ENCODE results near the gene TMEM98. TPM values are rescaled to one million over a fixed set of nuclear protein-coding genes. Genes with fewer than 3 reads are reported as not detected.

The TMEM98 gene
- total RNA-seq, 1 donor: 128 TPM

DNA sequence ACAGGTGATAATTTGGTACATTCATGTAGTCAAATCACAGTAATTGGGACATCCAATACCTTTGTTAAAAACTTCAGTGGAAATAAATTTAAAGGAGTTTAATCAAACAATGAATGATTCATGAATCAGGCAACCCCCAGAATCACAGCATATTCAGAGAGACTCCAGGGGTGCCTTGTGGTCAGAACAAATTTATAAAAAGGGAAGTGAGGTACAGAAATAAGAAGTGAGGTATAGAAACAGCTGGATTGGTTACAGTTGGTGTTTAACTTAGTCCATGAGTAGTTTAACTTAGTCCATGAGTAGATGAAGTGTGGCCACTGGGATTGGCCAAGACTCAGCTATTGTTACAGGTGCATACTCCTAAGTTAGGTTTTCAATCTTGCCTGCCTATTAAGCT, 25.1 kb downstream of the TMEM98 start:
- TF ChIP-seq, protein P1, sequence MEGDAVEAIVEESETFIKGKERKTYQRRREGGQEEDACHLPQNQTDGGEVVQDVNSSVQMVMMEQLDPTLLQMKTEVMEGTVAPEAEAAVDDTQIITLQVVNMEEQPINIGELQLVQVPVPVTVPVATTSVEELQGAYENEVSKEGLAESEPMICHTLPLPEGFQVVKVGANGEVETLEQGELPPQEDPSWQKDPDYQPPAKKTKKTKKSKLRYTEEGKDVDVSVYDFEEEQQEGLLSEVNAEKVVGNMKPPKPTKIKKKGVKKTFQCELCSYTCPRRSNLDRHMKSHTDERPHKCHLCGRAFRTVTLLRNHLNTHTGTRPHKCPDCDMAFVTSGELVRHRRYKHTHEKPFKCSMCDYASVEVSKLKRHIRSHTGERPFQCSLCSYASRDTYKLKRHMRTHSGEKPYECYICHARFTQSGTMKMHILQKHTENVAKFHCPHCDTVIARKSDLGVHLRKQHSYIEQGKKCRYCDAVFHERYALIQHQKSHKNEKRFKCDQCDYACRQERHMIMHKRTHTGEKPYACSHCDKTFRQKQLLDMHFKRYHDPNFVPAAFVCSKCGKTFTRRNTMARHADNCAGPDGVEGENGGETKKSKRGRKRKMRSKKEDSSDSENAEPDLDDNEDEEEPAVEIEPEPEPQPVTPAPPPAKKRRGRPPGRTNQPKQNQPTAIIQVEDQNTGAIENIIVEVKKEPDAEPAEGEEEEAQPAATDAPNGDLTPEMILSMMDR (IDR thresholded peaks at IDR 0.05; ENCODE audit: insufficient read depth, low read depth, low read length): no peak
- no peak overlapping the region for H3K4me3 ChIP-seq (ENCODE audit: low read depth, low read length)
- no peak for DNase-seq (ENCODE audit: low read depth)

DNA sequence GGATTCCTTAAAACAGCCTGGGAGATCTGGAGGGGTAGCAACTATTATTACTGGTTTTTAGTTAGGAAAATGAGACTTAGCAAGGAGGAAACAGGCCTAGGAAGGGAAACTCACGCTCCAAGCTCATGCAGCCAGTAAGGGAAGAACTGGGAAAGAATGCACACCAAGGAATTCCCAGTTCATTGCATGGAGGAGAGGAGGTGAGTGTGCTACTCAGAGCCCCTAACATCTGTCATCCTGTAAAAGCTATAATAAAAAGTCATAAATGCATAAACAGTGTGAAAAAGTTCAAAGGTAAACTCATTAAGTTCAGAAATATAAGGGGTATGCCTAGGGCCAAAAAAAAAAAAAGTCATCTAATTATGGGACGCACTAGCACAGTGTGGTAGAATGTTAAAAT, 25.9 kb downstream of the TMEM98 start:
- TF ChIP-seq, protein P1 (IDR thresholded peaks at IDR 0.05; ENCODE audit: insufficient read depth, low read depth, low read length): no peak
- H3K4me3 ChIP-seq (ENCODE audit: low read depth, low read length): no peak overlapping the region
- DNase-seq (ENCODE audit: low read depth): no peak

DNA sequence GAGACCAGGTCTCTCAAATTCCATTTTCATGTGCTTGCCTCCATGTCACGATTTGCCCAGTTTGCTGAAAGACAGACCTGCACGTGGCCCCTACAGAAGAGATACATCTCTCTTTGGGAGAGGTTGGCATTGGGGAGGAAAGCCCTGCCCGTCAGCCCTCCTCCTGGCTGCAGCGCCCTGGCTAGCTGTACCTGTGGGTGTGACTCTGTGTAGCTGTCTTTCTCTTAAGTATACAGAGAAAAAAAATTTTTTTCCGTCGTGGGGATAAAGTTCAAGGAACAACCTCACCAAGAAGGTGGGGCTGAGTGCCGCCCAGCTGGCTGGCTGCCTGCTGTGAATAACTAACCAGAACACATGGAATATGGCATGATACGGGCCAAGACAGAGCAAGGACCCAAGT, 26.5 kb downstream of the TMEM98 start:
- no peak overlapping the region for H3K4me3 ChIP-seq (ENCODE audit: low read depth, low read length)
- TF ChIP-seq, protein P1 (IDR thresholded peaks at IDR 0.05; ENCODE audit: insufficient read depth, low read depth, low read length): no peak
- no peak for DNase-seq (ENCODE audit: low read depth)

DNA sequence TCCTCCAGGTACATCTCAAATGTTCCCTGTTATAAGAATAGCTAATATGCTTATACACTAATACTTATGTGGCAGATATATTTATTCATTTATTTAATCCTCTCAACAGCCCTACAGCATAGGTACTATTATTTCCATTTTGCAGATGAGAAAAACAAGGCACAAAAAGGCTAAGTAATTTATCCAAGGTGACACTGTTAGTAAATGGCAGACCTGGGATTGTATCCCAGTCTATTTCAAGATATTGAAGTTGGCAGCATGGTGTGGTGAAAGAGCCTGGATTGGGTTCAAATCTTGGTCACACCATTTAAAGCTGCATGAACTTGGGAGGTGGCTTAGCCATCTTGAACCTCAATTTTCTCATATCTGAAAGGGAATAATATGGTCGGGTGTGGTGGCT, 27.2 kb downstream of the TMEM98 start:
- DNase-seq (ENCODE audit: low read depth): no peak
- TF ChIP-seq, protein P1 (IDR thresholded peaks at IDR 0.05; ENCODE audit: insufficient read depth, low read depth, low read length): no peak
- no peak overlapping the region for H3K4me3 ChIP-seq (ENCODE audit: low read depth, low read length)

DNA sequence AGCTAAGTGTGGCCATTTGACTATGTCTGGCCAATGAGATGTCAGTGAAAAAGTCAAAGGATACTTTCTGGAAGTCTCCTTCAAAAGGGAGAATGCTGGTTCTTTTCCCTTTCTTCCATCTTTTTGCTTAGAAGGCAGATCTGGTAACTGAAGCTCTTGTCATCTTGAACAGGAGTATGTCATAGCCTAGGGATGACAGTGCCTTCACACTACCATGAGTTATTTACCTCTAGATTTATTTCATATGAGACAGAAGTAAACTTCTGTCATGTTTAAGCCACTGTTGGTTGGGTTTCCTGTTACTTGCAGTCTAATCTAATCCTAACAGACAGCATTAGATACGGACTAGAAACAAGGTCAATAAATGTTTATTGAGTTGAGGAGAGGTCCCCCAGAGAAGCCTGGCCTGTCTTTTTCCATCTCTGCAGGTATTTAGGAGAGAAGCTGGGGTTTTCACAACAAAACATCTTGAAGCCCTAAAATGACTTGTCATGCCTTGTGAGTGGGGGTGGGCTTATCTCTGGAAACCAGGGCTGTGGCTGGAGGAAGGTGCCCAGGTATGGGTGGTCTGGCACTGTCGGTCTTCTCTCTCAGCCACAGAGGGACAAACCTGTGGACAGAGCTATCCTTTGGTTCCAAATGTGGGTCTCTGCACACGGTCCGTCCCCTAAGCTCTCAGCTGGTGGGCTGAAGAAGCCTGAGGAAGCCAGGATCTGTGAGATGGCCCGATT, 28.5 kb downstream of the TMEM98 start:
- TF ChIP-seq, protein P1 (IDR thresholded peaks at IDR 0.05; ENCODE audit: insufficient read depth, low read depth, low read length): no peak
- DNase-seq (ENCODE audit: low read depth): no peak
- H3K4me3 ChIP-seq (ENCODE audit: low read depth, low read length): no peak overlapping the region

DNA sequence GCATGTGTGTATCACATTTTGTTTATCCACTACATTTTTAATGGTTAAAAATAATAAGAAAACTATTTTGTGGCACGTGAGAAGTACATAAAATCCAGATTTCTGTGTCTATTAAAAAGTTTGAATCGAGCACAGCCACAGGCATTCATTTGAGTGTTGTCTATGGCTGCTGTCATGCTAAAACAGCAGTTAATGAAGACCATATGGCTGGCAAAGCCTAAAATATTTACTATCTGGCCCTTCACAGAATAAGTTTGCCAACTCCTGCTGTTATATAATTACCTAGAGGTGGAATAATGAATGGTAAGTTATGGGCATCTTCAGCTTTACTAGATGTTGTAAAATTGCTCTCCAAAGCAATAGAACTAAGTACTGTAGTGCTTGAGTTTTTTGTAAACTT, 30.5 kb downstream of the TMEM98 start:
- peak; percentile 67 for DNase-seq (ENCODE audit: low read depth)
- H3K4me3 ChIP-seq (ENCODE audit: low read depth, low read length): no peak overlapping the region
- TF ChIP-seq, protein P1 (IDR thresholded peaks at IDR 0.05; ENCODE audit: insufficient read depth, low read depth, low read length): no peak

DNA sequence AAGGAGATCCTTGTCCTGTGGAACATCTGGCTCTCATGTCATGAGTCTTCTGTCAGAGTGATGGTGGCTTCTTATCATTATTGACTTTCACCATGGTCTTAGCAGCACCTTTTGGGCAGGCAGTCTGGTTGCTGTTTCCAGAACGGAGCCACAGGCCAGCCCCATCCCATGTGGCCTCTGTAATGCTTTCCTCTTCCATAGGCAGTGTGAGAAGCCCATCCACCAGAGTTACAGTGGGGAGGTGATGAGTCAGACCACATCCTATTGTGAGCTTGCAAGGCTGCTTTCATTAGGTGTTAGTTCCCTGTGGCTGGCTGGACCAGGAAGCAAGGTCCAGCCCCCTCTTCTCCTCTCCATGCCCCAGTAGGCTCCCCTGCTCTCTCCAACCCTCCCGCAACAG, 32.9 kb downstream of the TMEM98 start:
- DNase-seq (ENCODE audit: low read depth): peak; percentile 16
- no peak overlapping the region for H3K4me3 ChIP-seq (ENCODE audit: low read depth, low read length)
- TF ChIP-seq, protein P1 (IDR thresholded peaks at IDR 0.05; ENCODE audit: insufficient read depth, low read depth, low read length): no peak

Data from fibroblast of villous mesenchyme (primary cell).